Dermis blood vessel endothelial cell (primary cell): ENCODE results near the gene KANK4. TPM values are rescaled to one million over a fixed set of nuclear protein-coding genes. Genes with fewer than 3 reads are reported as not detected.
"Not testable (repeated sequence)": the region's sequence is repeated elsewhere in the genome, so short reads cannot be mapped to it uniquely, and the experiment has no call there.

Experiments used
- DNase-seq: peaks from one replicate; pipeline ENCODE4 v3.0.0; 2010
- total RNA-seq: library from RNA; depleted of rRNA; stranded (reverse); fragments of >200 nt; gene quantifications from 2 replicates; pipeline ENCODE4 v1.2.3, GENCODE V29; 2014

KANK4 gene
- total RNA-seq, 1 donor from 2014 or later = not detected

DNA sequence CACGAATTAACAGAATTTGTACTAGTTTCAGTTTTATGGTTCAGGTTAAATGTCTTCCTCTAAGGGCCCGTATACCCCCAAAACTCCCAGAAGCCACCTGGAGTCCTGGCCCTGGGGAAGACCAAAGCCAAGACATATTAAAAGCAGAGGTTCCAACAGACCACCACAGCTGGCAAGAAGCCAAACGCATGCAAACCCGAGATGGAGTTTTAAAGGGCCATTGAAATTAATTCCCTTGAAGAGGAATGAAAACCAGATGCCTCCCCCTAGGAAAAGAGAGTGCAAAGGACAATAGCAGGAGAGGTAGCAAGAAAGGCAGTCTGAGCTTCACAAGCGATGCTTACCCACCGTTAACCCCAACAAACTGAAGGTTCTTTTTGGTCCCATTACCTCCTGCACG lies 48.1 kb downstream of the KANK4 start:
- DNase-seq = no peak

DNA sequence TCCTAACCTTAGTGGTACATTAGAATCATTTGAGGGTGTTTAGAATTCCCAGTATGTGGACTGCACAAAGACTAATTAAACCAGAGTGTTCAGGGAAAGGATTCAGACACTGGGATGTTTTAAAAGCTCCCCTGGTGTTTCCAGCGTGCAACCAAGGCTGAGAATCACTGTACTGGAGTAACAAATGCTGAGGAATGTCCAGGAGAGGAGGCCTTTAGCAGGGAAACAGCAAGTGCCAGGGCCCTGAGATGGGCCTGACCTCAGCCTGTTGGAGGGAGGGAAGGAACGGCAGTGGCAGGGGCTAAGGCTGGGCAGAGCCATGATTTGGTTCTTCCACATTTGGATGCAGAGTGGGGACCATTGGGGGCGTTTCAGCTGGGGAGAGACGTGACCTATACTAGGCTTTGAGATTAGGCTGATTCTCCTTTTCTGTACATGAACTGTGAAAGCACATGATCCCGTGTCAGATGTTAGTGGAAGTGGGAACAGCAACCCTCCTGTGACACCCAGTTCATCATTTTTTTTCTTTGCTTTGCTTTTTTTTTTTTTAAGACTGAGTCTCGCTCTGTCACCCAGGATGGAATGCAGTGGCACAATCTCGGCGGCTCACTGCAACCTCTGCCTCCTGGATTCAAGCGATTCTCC lies 49.3 kb downstream of the KANK4 start:
- DNase-seq = no peak

GRCh38 chr1:62269439-62269838 lies 49.8 kb downstream of the KANK4 start:
- DNase-seq = no peak

- no peak for DNase-seq
Measured at GRCh38 chr1:62268315-62268714, 50.9 kb downstream of the KANK4 start.

- DNase-seq = no peak
Measured at GRCh38 chr1:62265956-62266935, 53.0 kb downstream of the KANK4 start.

GRCh38 chr1:62263814-62264353 lies 55.4 kb downstream of the KANK4 start:
- no peak for DNase-seq

DNA sequence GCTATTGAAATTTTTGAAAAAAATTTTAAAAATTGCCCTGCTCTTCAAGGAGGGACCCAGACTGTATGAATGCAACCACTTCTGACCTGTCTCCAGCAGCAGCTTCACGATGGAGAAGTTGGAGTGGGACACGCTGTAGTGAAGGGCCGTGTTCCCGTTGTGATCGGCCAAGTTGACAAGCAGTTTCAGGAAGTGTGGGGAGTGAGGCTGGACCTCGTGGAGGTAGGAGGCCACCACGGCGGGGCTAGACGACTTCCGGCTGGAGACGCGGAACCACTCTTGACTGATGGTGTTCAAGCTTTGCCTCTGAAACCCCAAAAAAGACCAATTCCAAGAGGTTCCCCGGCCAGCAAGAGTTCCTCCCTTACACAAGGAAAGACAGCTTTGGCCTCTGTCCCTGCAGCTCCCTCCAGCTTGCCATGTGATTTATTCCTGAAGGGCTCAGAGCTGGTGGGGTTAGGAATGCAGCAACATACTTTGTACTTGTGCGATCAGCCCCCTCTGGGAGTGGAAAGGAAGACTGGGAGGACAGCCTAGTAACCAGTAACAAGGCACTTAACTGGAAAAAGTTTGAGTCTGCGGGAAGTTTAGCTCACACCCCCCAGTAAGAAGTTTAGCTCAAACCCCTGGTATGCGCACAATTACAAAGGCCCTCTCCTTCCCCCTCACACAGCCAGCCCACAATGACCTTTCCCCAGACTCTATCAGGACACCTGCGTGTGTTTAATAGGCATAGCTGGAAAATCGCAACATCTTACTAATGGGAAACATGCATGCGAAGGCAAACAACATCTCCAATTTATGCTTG lies 56.0 kb downstream of the KANK4 start:
- DNase-seq = no peak

GRCh38 chr1:62260688-62261087 lies 58.5 kb downstream of the KANK4 start:
- no peak for DNase-seq

- no peak for DNase-seq
Measured at GRCh38 chr1:62259551-62259950, 59.7 kb downstream of the KANK4 start.

- DNase-seq = no peak
Measured at GRCh38 chr1:62250126-62250726, 69.0 kb downstream of the KANK4 start.

DNA sequence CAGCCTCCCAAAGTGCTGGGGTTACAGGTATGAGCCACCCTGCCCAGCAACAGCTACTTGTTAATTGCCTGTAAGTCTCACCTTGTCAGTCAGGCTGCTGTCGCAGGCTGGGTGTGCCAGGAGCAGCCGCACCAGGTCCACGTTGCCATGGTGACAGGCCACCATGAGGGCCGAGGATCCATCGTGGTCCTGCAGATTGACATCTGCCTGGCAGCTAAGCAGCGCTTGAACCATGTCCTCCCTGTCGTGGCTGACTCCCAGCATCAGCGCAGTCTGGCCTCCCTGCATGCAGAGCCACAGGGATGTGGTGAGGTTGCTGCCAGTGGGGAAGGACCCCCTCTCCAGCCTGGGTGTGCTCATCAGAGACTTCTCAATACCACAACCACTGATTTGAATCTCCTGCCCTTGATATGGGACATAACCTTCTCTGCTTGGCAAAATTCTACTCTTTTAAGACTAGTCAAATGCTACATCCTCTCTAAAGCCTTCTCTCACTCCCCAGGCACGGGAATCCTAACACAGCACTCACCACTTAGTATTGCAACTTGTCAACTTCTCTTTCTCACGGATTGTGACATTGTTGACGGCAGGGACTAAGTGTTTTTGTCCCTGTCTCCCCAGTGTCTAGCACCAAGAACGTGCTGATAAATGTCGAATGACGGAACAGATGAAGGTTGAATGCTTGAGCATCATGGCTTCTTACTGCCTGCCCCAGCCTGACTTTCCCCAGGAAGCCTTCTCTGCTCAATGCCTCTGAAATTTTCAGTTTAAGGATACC lies 71.7 kb downstream of the KANK4 start:
- no peak for DNase-seq

GRCh38 chr1:62245201-62245600 lies 74.0 kb downstream of the KANK4 start:
- DNase-seq = no peak

DNA sequence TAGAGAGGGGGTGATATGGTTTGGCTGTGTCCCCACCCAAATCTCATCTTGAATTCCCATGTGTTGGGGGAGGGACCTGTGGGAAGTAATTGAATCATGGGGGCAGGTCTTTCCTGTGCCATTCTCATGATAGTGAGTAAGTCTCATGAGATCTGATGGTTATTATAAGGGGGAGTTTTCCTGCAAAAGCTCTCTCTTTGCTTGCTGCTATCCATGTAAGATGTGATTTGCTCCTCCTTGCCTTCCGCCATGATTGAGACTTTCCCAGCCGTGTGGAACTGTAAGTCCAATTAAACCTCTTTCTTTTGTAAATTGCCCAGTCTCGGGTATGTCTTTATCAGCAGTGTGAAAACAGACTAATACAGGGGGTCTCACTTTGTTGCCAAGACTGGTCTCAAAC lies 74.9 kb downstream of the KANK4 start:
- DNase-seq = not testable (repeated sequence)

DNA sequence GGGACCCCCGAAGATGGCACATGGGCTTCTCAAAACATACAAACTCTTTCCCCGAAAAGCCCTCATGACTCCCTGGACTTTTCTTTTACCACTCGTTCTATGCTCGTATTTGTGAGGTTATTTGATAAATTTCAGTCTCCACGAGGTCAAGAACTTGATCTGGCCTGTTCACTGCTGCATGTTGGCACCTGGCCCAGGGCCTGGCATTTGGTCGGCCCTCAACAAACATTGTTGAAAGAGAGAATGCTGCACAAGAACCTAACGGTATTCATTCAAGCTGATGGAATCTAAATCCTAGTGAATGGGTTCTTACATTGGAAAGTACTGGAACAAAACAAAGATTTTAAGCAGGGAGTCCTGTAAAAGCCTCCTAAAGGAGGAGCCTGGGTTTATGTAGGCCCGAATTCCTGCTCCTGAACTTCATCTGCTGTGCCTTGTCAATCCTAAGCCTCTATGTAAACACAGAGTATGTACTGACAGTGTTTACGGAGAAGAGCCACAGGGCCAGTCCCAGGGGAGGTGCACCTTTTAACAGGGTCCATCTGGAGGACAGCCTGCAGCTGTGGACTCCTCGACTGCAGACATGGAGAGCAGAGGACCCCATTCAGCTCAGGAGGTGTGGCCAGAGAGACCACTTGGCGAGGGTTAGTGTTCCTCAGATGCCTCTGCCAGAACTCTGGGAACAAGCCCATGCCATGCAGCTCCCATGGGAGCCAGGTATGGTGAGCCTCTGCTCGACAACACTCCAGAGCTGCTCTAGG lies 77.7 kb downstream of the KANK4 start:
- no peak for DNase-seq

- no peak for DNase-seq
Measured at GRCh38 chr1:62240651-62241370, 78.4 kb downstream of the KANK4 start.

DNA sequence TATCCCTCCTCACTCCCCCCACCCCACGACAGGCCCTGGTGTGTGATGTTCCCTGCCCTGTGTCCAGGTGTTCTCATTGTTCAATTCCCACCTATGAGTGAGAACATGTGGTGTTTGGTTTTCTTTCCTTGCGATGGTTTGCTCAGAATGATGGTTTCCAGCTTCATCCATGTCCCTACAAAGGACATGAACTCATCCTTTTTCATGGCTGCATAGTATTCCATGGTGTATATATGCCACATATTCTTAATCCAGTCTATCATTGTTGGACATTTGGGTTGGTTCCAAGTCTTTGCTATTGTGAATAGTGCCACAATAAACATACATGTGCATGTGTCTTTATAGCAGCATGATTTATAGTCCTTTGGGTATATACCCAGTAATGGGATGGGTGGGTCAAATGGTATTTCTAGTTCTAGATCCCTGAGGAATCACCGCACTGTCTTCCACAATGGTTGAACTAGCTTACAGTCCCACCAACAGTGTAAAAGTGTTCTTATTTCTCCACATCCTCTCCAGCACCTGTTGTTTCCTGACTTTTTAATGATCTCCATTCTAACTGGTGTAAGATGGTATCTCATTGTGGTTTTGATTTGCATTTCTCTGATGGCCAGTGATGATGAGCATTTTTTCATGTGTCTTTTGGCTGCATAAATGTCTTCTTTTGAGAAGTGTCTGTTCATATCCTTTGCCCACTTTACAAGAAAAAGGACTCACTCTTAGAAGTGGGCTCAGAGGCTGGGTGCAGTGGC lies 79.4 kb downstream of the KANK4 start:
- DNase-seq = not testable (repeated sequence)

GRCh38 chr1:62238507-62238906 lies 80.7 kb downstream of the KANK4 start:
- no peak for DNase-seq

- DNase-seq = no peak
Measured at GRCh38 chr1:62237950-62238374, 81.3 kb downstream of the KANK4 start.

- no peak for DNase-seq
Measured at GRCh38 chr1:62237361-62237760, 81.9 kb downstream of the KANK4 start.
